ENCODE results near the gene ZEB2.

The ZEB2 gene

GRCh38 chr2:144351687-144352086 lies 168.2 kb downstream of the ZEB2 start:
- no peak for DNase-seq (ENCODE audit: low read depth)

GRCh38 chr2:144350151-144350802 lies 169.6 kb downstream of the ZEB2 start:
- no peak for DNase-seq (ENCODE audit: low read depth)

GRCh38 chr2:144349674-144350073 lies 170.2 kb downstream of the ZEB2 start:
- no peak for DNase-seq (ENCODE audit: low read depth)

GRCh38 chr2:144348846-144349245 lies 171.1 kb downstream of the ZEB2 start:
- no peak for DNase-seq (ENCODE audit: low read depth)

GRCh38 chr2:144346229-144346628 lies 173.7 kb downstream of the ZEB2 start:
- no peak for DNase-seq (ENCODE audit: low read depth)

GRCh38 chr2:144343145-144343544 lies 176.8 kb downstream of the ZEB2 start:
- no peak for DNase-seq (ENCODE audit: low read depth)

- no peak for DNase-seq (ENCODE audit: low read depth)
Measured at GRCh38 chr2:144341538-144341937, 178.4 kb downstream of the ZEB2 start.

- no peak for DNase-seq (ENCODE audit: low read depth)
Measured at GRCh38 chr2:144339048-144339447, 180.9 kb downstream of the ZEB2 start.

GRCh38 chr2:144334551-144334950 lies 185.4 kb downstream of the ZEB2 start:
- no peak for DNase-seq (ENCODE audit: low read depth)

All from fibroblast of gingiva (primary cell).